ENCODE data around the gene UTF1.

DNA sequence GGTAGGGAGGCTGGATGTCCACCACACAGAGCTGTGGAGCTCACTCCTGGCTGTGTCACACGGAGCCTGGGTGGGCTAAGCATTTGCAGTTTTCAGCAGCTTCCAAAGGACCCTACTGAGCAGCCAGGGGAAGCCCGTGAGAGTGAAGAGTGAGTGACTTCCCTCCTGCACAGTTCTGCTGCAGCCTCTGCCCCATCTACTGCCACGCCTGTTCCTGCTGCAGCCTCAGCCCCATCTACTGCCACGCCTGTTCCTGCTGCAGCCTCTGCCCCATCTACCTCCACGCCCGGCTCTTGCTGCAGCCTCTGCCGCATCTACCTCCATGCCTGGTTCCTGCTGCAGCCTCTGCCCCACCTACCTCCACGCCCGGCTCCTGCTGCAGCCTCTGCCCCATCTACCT is 34.4 kb downstream of the UTF1 start:
- TF ChIP-seq, protein P1, sequence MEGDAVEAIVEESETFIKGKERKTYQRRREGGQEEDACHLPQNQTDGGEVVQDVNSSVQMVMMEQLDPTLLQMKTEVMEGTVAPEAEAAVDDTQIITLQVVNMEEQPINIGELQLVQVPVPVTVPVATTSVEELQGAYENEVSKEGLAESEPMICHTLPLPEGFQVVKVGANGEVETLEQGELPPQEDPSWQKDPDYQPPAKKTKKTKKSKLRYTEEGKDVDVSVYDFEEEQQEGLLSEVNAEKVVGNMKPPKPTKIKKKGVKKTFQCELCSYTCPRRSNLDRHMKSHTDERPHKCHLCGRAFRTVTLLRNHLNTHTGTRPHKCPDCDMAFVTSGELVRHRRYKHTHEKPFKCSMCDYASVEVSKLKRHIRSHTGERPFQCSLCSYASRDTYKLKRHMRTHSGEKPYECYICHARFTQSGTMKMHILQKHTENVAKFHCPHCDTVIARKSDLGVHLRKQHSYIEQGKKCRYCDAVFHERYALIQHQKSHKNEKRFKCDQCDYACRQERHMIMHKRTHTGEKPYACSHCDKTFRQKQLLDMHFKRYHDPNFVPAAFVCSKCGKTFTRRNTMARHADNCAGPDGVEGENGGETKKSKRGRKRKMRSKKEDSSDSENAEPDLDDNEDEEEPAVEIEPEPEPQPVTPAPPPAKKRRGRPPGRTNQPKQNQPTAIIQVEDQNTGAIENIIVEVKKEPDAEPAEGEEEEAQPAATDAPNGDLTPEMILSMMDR (IDR thresholded peaks at IDR 0.05; ENCODE audit: low read depth, low read length, poor library complexity, severe bottlenecking), result no peak
- TF ChIP-seq EZH2phosphoT487 (IDR thresholded peaks at IDR 0.05; ENCODE audit: borderline replicate concordance, low read length), result no peak

Measured in DOHH2 (cell line).